ENCODE measurements around the gene TSPAN14. TPM values are rescaled to one million over a fixed set of nuclear protein-coding genes. Genes with fewer than 3 reads are reported as not detected.

Gene TSPAN14
- total and polyA plus RNA-seq, 10 of the 15 experiments (the other 5 are each of a cell fraction or from before 2014, with no cell fraction given) = 2.5 to 31.7 (median 17.9) TPM

GRCh38 chr10:80465839-80466590 is 11.9 kb downstream of the TSPAN14 start:
- ChIA-PET SMC1A (ENCODE audit: uncharacterized antibody, unreplicated experiment) (interaction anchor here (0.7 to 36.0 kb wide), 9 partner anchors 5 to 262 kb away, joined by 3 to 1038 read pairs (median 11); partner anchors contain the start of gene SH2D4B), POLR2A (interaction anchor here (2.7 to 12.9 kb wide), 4 partner anchors 9 to 39 kb away, joined by 8 to 190 read pairs (median 17); partner anchors contain the start of gene TSPAN14), RAD21 (ENCODE audit: unreplicated experiment) (interaction anchor here (0.8 to 21.4 kb wide), 5 partner anchors 10 to 36 kb away, joined by 3 to 412 read pairs (median 16); no protein-coding TSS in a partner anchor), CTCF (interaction anchor here (1.1 to 21.5 kb wide), 5 partner anchors 9 to 134 kb away, joined by 3 to 402 read pairs (median 8); no protein-coding TSS in a partner anchor)
- FAIRE-seq (peak; percentile 61), DNase-seq (ENCODE audit: low read depth, low spot score) (no peak), ATAC-seq (peak; percentile 55)
- peaks cover 91% of the 10 kb centered on the region for H3K79me2 ChIP-seq (ENCODE audit: control insufficient read depth, insufficient read depth, low read length)
- H3K4me2 ChIP-seq (ENCODE audit: control insufficient read depth, insufficient read depth) = peak overlapping the region; percentile 83
- in situ Hi-C loops (cut with MboI) = no loop called here
- no peaks in the 10 kb centered on the region for H3K27me3 ChIP-seq (replicated peaks in 1 of 2; ENCODE audit: control insufficient read depth in 2 of 2, insufficient read depth in 2 of 2, low read length in 1 of 2)
- H3K27ac ChIP-seq (ENCODE audit: control insufficient read depth, insufficient read depth) = peak overlapping the region; percentile 47
- H2AFZ ChIP-seq (ENCODE audit: control insufficient read depth, low read depth, low read length) = no peak overlapping the region
- no TSS peak for BruUV-seq (replicated peaks)
- intact Hi-C loops (cut with micrococcal nuclease; ENCODE audit: unreplicated experiment) = no loop called here
- H3K9ac ChIP-seq (ENCODE audit: control insufficient read depth, insufficient read depth, low read length) = no peak overlapping the region
- WGBS (ENCODE audit: insufficient coverage, insufficient replicate concordance, low lambda C conversion rate, missing lambda C conversion rate) = 96% methylated on average over 10 of the region's 10 CpGs
- peaks cover 76% of the 10 kb centered on the region for H3K4me1 ChIP-seq (ENCODE audit: control insufficient read depth, insufficient read depth, low read length)
- no peak overlapping the region for H3K4me3 ChIP-seq
- H4K20me1 ChIP-seq (ENCODE audit: control insufficient read depth, insufficient read depth) = no peaks in the 10 kb centered on the region
- peaks cover 2 to 3% of the 10 kb centered on the region in 2 experiments for H3K36me3 ChIP-seq (ENCODE audit: control insufficient read depth in 2 of 2, insufficient read depth in 2 of 2, low read length in 1 of 2)
- no peaks in the 10 kb centered on the region for H3K9me3 ChIP-seq (replicated peaks; ENCODE audit: control insufficient read depth, insufficient read depth, low read length)
- TF ChIP-seq, protein P1, sequence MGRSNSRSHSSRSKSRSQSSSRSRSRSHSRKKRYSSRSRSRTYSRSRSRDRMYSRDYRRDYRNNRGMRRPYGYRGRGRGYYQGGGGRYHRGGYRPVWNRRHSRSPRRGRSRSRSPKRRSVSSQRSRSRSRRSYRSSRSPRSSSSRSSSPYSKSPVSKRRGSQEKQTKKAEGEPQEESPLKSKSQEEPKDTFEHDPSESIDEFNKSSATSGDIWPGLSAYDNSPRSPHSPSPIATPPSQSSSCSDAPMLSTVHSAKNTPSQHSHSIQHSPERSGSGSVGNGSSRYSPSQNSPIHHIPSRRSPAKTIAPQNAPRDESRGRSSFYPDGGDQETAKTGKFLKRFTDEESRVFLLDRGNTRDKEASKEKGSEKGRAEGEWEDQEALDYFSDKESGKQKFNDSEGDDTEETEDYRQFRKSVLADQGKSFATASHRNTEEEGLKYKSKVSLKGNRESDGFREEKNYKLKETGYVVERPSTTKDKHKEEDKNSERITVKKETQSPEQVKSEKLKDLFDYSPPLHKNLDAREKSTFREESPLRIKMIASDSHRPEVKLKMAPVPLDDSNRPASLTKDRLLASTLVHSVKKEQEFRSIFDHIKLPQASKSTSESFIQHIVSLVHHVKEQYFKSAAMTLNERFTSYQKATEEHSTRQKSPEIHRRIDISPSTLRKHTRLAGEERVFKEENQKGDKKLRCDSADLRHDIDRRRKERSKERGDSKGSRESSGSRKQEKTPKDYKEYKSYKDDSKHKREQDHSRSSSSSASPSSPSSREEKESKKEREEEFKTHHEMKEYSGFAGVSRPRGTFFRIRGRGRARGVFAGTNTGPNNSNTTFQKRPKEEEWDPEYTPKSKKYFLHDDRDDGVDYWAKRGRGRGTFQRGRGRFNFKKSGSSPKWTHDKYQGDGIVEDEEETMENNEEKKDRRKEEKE (IDR thresholded peaks at IDR 0.05) = no peak
- no peak for TF ChIP-seq ZNF384 (IDR thresholded peaks at IDR 0.05; ENCODE audit: borderline replicate concordance, low read depth, low read length)
- TF ChIP-seq EZH2 (IDR thresholded peaks at IDR 0.05; ENCODE audit: borderline replicate concordance, control insufficient read depth, low read depth, low read length) = no peak
- TF ChIP-seq, protein P2, sequence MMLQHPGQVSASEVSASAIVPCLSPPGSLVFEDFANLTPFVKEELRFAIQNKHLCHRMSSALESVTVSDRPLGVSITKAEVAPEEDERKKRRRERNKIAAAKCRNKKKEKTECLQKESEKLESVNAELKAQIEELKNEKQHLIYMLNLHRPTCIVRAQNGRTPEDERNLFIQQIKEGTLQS (IDR thresholded peaks at IDR 0.05; ENCODE audit: borderline replicate concordance, extremely low read depth, low read depth, low read length) = no peak
- TF ChIP-seq, protein P3, sequence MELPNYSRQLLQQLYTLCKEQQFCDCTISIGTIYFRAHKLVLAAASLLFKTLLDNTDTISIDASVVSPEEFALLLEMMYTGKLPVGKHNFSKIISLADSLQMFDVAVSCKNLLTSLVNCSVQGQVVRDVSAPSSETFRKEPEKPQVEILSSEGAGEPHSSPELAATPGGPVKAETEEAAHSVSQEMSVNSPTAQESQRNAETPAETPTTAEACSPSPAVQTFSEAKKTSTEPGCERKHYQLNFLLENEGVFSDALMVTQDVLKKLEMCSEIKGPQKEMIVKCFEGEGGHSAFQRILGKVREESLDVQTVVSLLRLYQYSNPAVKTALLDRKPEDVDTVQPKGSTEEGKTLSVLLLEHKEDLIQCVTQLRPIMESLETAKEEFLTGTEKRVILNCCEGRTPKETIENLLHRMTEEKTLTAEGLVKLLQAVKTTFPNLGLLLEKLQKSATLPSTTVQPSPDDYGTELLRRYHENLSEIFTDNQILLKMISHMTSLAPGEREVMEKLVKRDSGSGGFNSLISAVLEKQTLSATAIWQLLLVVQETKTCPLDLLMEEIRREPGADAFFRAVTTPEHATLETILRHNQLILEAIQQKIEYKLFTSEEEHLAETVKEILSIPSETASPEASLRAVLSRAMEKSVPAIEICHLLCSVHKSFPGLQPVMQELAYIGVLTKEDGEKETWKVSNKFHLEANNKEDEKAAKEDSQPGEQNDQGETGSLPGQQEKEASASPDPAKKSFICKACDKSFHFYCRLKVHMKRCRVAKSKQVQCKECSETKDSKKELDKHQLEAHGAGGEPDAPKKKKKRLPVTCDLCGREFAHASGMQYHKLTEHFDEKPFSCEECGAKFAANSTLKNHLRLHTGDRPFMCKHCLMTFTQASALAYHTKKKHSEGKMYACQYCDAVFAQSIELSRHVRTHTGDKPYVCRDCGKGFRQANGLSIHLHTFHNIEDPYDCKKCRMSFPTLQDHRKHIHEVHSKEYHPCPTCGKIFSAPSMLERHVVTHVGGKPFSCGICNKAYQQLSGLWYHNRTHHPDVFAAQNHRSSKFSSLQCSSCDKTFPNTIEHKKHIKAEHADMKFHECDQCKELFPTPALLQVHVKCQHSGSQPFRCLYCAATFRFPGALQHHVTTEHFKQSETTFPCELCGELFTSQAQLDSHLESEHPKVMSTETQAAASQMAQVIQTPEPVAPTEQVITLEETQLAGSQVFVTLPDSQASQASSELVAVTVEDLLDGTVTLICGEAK (IDR thresholded peaks at IDR 0.05; ENCODE audit: borderline replicate concordance) = no peak
- TF ChIP-seq ZNF24 (IDR thresholded peaks at IDR 0.05) = no peak
- no peak for TF ChIP-seq NR2C1 (IDR thresholded peaks at IDR 0.05)
- TF ChIP-seq YY1 (IDR thresholded peaks at IDR 0.05; ENCODE audit: low read depth, low read length) = no peak
- peak; percentile 8; the same call in 1 of the 2 replicates for TF ChIP-seq MTA2 (IDR thresholded peaks at IDR 0.05; ENCODE audit: low read depth)
- TF ChIP-seq E4F1 (IDR thresholded peaks at IDR 0.05; ENCODE audit: borderline replicate concordance, partially characterized antibody) = no peak
- TF ChIP-seq RBBP5 (conservative IDR thresholded peaks at IDR 0.05) = no peak
